Stimulated activated CD8-positive, alpha-beta memory T cell treated with anti-CD3 and anti-CD28 coated beads, Interleukin-2, amount 100 ng/mL, for 1 hour (primary cell): ENCODE results near the gene ABI3.
A peak's percentile ranks its signal among the peaks of the same experiment; 100 is the strongest.

ENCODE experiments used
- DNase-seq, 2 donors: peaks; one replicate each; pipeline ENCODE4 v3.0.0-alpha.2; 2020; ENCODE audit warnings: low read depth in 2 of 2

ABI3 gene

GRCh38 chr17:49197346-49197998 is 13.0 kb upstream of the ABI3 start:
- no peak for DNase-seq

- DNase-seq: no peak
Observed at GRCh38 chr17:49198211-49198610, 12.3 kb upstream of the ABI3 start.

- no peak for DNase-seq
Observed at GRCh38 chr17:49200423-49201083, 10.0 kb upstream of the ABI3 start.

GRCh38 chr17:49201481-49201927 is 9.0 kb upstream of the ABI3 start:
- no peak for DNase-seq

- no peak for DNase-seq
Observed at GRCh38 chr17:49203796-49204195, 6.7 kb upstream of the ABI3 start.

GRCh38 chr17:49204516-49204915 is 6.0 kb upstream of the ABI3 start:
- no peak for DNase-seq

GRCh38 chr17:49209061-49209571 is 1.4 kb upstream of the ABI3 start:
- no peak for DNase-seq

GRCh38 chr17:49213399-49213798 is 2.9 kb downstream of the ABI3 start:
- DNase-seq: no peak

- DNase-seq: no peak
Observed at GRCh38 chr17:49213847-49214246, 3.3 kb downstream of the ABI3 start.

- DNase-seq: no peak
Observed at GRCh38 chr17:49214676-49215360, 4.3 kb downstream of the ABI3 start.

GRCh38 chr17:49216482-49216881 is 6.0 kb downstream of the ABI3 start:
- DNase-seq: no peak

GRCh38 chr17:49216953-49217650 is 6.6 kb downstream of the ABI3 start:
- DNase-seq: no peak

- peak; percentile 41 to 46 for DNase-seq
Observed at GRCh38 chr17:49217651-49218413, 7.3 kb downstream of the ABI3 start.

- DNase-seq: peak in 1 of 2 donors; percentile 26
Observed at GRCh38 chr17:49218941-49219913, 8.7 kb downstream of the ABI3 start.

- DNase-seq: no peak
Observed at GRCh38 chr17:49219987-49220386, 9.5 kb downstream of the ABI3 start.

GRCh38 chr17:49223168-49223516 is 12.6 kb downstream of the ABI3 start:
- DNase-seq: no peak

- peak; percentile 49 to 50 for DNase-seq
Observed at GRCh38 chr17:49223517-49224197, 13.2 kb downstream of the ABI3 start.

GRCh38 chr17:49224198-49224996 is 13.9 kb downstream of the ABI3 start:
- no peak for DNase-seq

- DNase-seq: no peak
Observed at GRCh38 chr17:49224997-49225337, 14.5 kb downstream of the ABI3 start.
